Posterior vena cava (tissue), 2 donors: ENCODE data around the gene SGK2. TPM values are rescaled to one million over a fixed set of nuclear protein-coding genes. Genes with fewer than 3 reads are reported as not detected.
A peak's percentile ranks its signal among the peaks of the same experiment; 100 is the strongest.

Experiments used
- DNase-seq: peaks from one replicate; pipeline ENCODE4 v3.0.0-alpha.2; 2020; ENCODE audit warnings: low spot score
- intact Hi-C, 2 donors: fragments of 100-400 bp; cut with DNase I; formaldehyde crosslinking; loops; one replicate each; pipeline versions ENCODE4 v1.14.1 to v1.14.2; 2022 to 2023
- long read RNA-seq, 2 donors: library from polyadenylated mRNA; unstranded; transcript quantifications; one replicate each; pipeline ENCODE4 v2.0.0, GENCODE V29; 2020 to 2021
- total RNA-seq, 2 donors: library from RNA; stranded (reverse); fragmentation: NEBNext Ultra II Directional; extraction: Animal tissue kit (Norgen Biotek cat#: 25700); gene quantifications; one replicate each; pipeline ENCODE4 v1.2.1, GENCODE V29; 2021
- donor health status: DM: yes; HTN: yes; CAD: no.
- donor health status: DM: yes; HTN: yes; CAD: no.

SGK2 gene
- total RNA-seq: 1 to 10 TPM in 1 of 2 donors, under 1 TPM in 1; 0.76 to 1.3 TPM
- long read RNA-seq, donor 1: 0 reads
- long read RNA-seq, donor 2: 0 reads

DNA sequence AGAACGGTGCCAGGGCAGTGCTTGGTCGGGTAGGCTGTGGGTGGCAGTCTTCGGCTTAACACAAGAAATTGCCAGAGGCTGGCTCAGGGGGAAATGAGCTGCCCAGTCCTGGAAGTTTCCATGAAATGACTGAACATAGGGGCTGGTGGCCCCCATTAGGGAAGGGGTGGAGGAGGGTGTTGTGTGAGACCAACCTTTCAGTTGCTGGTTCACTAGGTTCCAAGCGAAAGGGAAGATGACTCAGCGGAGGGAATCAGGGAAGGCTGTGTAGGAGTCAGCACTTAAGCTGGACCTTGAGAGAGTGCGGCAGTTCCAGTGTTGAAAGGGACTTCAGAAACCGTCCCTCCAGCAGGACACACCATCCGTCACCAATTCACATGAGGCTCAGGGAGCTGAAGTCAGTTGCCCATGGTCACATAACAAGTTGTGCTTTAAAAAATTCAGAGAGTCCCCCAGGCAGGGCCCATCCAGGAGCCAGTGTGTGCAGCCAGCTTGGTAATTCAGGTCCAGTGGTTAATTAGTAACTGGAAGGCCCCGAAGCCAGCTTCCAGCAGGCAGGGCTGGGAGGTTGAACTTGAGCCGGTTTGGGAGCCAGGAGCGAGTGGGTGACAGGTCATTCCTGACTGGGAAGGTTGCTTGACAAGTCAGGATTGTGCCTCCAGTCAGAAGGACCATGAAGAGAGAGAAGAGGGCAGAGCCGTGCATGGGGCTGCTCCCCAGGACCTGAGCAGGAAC is at the start of gene SGK2:
Gene SGK2, plus strand, starts transcription at position 616 of the 735 bp plus-strand sequence. CDS start 7,469 bp downstream, outside the sequence.
- peak; percentile 57 for DNase-seq
- intact Hi-C loops: no loop called here

DNA sequence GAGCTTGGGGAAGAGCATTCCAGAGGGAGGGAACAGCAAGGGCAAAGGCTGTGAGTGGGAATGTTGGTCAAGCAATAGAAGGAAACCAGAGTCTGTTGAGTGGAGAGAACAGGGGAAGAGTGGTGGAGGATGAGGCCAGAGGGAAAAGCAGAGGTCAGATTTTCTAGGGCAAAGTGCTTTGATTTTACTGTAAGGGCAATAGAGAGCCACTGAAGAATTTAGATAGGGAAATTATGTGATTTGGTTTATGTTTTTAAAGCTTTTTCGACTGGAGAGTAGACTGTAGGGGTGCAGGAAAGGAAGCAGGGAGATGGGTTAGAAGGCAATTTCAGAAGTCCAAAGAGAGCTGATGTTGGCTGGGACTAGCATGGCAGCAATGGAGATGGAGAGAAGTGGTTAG is 46.9 kb upstream of the SGK2 start:
- intact Hi-C loops: no loop called here
- DNase-seq: no peak

DNA sequence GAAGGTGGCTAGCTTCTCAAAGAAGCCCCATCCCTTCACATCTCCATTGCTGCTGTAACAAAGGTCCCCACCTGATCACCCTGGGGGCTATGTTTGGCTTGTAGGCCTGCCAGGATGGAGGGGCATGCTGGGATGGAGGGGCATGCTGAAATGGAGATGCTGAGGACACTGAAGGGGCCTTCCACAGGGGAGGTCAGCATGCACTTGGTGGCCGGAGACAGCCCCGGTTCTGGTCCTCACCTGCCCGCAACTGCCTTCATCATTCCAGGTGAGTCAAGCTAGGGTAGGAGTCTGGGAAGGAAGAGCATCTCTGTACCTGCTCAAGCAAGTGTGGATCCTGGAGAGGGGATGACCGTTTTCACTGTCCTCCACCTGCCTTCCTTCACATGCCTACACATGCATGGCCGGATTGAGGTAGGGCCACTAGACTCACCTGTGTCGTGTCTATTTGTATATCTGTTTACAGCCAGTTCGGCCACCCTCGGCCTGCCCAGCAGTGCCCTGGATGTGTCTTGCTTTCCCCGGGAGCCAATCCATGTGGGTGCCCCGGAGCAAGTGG is 45.4 kb upstream of the SGK2 start:
- no peak for DNase-seq
- intact Hi-C loops: no loop called here

GRCh38 chr20:43513931-43514647 is 44.7 kb upstream of the SGK2 start:
- peak; percentile 98 for DNase-seq
- intact Hi-C loops: no loop called here

DNA sequence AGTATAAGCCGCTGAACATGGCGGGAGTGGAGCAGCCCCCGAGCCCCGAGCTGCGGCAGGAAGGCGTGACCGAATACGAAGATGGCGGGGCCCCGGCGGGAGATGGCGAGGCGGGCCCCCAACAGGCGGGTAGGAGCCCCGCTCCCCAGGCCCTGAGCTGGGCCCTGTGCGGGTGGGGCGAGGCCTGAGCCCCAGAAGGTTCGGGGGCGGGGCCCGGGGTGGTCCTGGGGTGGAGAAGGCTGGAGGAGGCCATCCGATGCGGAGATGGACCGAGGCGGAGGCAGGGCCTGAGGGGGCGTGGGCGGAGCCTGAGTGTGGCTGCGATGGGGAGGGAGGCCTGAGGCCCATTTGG is 44.2 kb upstream of the SGK2 start:
- intact Hi-C loops: no loop called here

GRCh38 chr20:43515628-43516027 is 43.2 kb upstream of the SGK2 start:
- intact Hi-C loops: no loop called here
- no peak for DNase-seq

More for the DNA sequence above, 44.2 kb upstream of the SGK2 start:
- DNase-seq: peak; percentile 84

- intact Hi-C loops: no loop called here
- no peak for DNase-seq
Measured at GRCh38 chr20:43516251-43516824, 42.5 kb upstream of the SGK2 start.

DNA sequence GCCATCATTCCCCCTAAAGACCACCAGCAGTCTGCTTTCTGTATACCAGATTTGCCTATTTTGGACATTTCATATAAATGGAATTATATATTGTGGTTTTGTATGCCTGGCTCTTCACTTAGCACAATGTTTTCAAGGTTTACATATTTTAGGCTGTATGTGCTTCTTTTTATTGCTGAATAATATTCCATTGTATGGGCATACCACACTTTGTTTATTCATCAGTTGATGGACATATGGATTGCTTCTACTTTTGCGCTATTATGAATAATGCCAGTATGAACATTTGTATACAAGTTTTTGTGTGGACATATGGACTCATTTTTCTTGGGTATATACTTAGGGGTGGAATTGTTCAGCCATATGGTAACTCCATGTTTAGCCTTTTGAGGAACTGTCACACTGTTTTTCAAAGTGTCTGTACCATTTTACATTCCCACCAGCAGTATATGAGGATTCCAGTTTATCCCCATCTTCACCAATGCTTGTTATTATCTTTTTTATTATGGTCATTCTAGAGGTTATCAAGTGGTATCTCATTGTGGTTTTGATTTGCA is 38.7 kb upstream of the SGK2 start:
- intact Hi-C loops: no loop called here

GRCh38 chr20:43525021-43525420 is 33.8 kb upstream of the SGK2 start:
- intact Hi-C loops: no loop called here
- no peak for DNase-seq

More for the DNA sequence above, 38.7 kb upstream of the SGK2 start:
- no peak for DNase-seq

- intact Hi-C loops: no loop called here
- DNase-seq: peak; percentile 19
Measured at GRCh38 chr20:43528258-43528875, 30.5 kb upstream of the SGK2 start.

DNA sequence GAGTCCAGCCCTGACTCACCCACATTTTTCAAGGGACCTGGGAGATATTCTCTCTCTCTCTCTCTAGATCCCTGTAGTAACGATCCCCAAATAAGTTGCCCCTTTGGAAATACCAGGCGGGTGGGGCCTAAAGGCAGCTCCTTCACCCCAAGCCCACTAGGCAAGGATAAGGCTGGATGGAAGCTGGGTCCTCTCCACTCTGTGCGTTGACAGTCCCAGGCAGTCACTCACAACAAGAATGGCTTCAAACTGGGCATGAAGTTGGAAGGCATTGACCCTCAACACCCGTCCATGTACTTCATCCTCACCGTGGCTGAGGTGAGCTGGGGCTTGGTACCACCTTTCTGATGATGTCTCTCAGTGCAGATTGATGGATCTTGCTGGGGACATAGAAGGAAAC is 29.8 kb upstream of the SGK2 start:
- intact Hi-C loops: no loop called here
- DNase-seq: no peak

GRCh38 chr20:43529457-43530153 is 29.2 kb upstream of the SGK2 start:
- intact Hi-C loops: loop anchor here (10.0 kb wide), 2 partner anchors 545 to 555 kb away; no protein-coding TSS in a partner anchor
- DNase-seq: no peak

GRCh38 chr20:43530321-43531090 is 28.3 kb upstream of the SGK2 start:
- intact Hi-C loops: loop anchor here (10.0 kb wide), 2 partner anchors 544 to 554 kb away; no protein-coding TSS in a partner anchor
- DNase-seq: peak; percentile 41

GRCh38 chr20:43531091-43531443 is 27.8 kb upstream of the SGK2 start:
- DNase-seq: no peak
- intact Hi-C loops: loop anchor here (10.0 kb wide), 2 partner anchors 544 to 554 kb away; no protein-coding TSS in a partner anchor

- DNase-seq: no peak
- intact Hi-C loops: loop anchor here (10.0 kb wide), 2 partner anchors 542 to 552 kb away; no protein-coding TSS in a partner anchor
Measured at GRCh38 chr20:43532416-43533055, 26.3 kb upstream of the SGK2 start.

DNA sequence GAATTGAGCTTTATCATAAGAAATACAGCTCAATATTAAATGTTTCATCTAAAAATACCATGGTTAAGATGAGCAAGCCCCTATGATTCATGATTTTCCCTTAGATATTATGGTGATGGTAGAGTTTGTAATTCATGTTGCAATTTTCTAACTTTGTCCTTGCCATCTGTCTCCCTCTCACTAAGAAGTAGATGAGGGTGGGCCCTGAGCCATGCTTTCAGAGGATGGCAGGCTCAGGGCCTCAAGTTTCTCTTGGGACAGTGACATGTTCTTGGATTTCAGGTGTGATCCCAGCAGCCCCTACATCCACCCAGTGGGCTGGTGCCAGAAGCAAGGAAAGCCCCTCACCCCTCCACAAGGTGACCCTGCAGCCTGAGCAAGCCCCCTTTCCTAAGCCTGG is 25.8 kb upstream of the SGK2 start:
- peak; percentile 19 for DNase-seq
- intact Hi-C loops: loop anchor here (10.0 kb wide), 2 partner anchors 542 to 552 kb away; no protein-coding TSS in a partner anchor

- intact Hi-C loops: loop anchor here (10.0 kb wide), 2 partner anchors 541 to 551 kb away; no protein-coding TSS in a partner anchor
Measured at GRCh38 chr20:43534016-43534415, 24.8 kb upstream of the SGK2 start.

More at GRCh38 chr20:43534016-43534415, 24.8 kb upstream of the SGK2 start:
- peak; percentile 62 for DNase-seq
